C4-2B (cell line): Measurements from ENCODE around the gene TIFAB.

ENCODE experiments used
- CTCF ChIP-seq: fragments of 450-650 bp; conservative IDR thresholded peaks from 2 replicates; pipeline ENCODE4 v1.5.1; 2017; ENCODE audit warnings: mild to moderate bottlenecking
- ZFX ChIP-seq: fragments of 450-650 bp; IDR thresholded peaks from 2 replicates; pipeline ENCODE4 v1.6.1; 2017

- TF ChIP-seq CTCF = no peak
- TF ChIP-seq ZFX = no peak
These were observed 47.1 kb downstream of the TIFAB start for GRCh38 chr5:135405082-135405481.
